Measurements from ENCODE around the gene S100A2.
A peak's percentile ranks its signal among the peaks of the same experiment; 100 is the strongest.
"Not testable (repeated sequence)": the region's sequence is repeated elsewhere in the genome, so short reads cannot be mapped to it uniquely, and the experiment has no call there.

The S100A2 gene

DNA sequence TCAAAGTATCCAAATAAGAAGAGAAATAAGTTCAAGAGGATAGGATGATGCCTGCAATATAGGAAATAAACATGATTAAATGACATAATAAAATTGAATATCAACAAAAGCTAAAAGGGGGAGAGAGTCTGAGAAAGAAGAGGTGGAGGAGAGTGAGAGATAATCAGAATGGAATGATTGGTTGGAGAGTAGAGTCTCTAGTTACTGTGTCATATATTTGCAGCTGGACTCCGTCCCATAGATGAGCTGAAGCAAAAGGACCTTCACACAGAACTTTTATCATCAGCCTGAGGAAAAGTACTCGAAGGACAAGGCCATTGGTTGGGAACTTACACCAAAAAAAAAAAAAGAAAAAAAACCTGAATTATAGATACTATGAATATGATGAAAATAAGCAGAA lies 22.8 kb upstream of the S100A2 start:
- no peak for DNase-seq (ENCODE audit: low read depth)

DNA sequence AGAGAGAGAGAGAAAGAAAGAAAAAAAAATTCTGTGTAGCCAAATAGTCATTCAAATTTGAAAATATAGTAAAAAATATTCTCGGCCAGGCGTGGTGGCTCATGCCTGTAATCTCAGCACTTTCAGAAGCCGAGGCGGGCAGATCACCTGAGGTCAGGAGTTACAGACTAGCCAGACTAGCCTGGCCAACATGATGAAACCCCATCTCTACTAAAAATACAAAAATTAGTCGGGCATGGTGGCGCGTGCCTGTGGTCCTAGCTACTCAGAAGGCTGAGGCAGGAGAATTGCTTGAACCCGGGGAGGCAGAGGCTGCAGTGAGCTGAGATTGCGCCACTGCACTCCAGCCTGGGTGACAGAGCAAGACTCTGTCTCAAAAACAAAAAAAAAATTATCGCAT lies 22.4 kb upstream of the S100A2 start:
- not testable (repeated sequence) for DNase-seq (ENCODE audit: low read depth)

DNA sequence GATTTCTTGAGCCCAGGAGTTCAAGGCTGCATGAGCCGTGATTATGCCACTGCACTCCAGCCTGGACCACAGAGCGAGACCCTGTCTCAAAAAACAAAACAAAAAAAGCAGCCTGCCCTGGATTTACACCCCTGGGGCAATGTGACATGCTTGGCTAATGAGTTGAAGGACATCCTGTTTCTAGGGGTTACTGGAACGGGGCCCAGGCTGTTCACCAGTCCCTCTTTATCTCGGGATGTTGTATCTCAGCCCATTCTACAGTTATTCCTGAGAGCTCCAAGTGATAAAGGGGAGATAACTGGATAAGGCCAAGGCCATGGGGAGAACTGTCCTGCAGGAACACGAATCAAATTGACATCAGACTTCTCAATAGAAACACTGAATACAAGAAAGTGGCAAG lies 21.7 kb upstream of the S100A2 start:
- DNase-seq (ENCODE audit: low read depth) = no peak

GRCh38 chr1:153586347-153586746 lies 20.7 kb upstream of the S100A2 start:
- no peak for DNase-seq (ENCODE audit: low read depth)

- no peak for DNase-seq (ENCODE audit: low read depth)
Observed at GRCh38 chr1:153585006-153585405, 19.4 kb upstream of the S100A2 start.

- no peak for DNase-seq (ENCODE audit: low read depth)
Observed at GRCh38 chr1:153583976-153584375, 18.3 kb upstream of the S100A2 start.

GRCh38 chr1:153583514-153583913 lies 17.9 kb upstream of the S100A2 start:
- not testable (repeated sequence) for DNase-seq (ENCODE audit: low read depth)

- not testable (repeated sequence) for DNase-seq (ENCODE audit: low read depth)
Observed at GRCh38 chr1:153582836-153583235, 17.2 kb upstream of the S100A2 start.

DNA sequence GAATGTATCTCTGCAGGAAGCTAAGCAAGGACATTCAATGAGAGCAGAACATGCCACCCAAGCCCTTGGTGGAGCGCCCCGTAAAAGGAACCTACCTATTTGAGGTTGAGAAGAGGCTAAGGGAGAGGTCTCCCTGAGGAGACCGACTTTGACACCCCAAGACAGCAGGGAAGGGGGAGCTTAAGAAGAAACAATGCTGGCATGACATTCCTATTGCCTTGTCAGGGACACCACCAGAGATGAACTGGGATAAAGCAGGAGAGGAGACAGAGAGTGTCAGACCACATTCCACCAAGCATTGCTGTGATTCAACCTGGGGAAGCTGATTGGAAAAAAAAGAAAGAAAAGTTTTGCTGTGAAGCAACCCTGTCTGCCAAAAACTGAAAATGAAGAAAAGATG lies 13.3 kb upstream of the S100A2 start:
- DNase-seq (ENCODE audit: low read depth) = no peak

DNA sequence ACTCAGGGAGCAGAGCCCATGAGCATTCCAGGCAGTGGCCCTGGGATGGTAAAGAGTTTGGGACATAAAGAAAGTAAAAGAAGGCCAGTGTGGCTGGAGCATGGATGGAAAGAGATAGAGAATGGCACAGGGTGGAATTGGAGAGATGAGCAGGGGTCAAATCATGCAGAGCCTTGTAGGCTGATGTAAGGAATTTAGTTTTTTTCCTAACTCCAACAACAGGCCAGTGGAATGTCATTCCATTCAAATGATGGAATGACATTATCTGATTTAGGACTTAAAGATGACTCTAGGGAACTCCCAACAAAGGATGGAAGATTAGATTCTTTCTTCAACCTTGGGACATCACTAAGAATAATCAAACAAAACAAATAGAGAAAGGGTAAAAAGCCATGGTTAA lies 12.8 kb upstream of the S100A2 start:
- no peak for DNase-seq (ENCODE audit: low read depth)

GRCh38 chr1:153577624-153578051 lies 12.0 kb upstream of the S100A2 start:
- no peak for DNase-seq (ENCODE audit: low read depth)

DNA sequence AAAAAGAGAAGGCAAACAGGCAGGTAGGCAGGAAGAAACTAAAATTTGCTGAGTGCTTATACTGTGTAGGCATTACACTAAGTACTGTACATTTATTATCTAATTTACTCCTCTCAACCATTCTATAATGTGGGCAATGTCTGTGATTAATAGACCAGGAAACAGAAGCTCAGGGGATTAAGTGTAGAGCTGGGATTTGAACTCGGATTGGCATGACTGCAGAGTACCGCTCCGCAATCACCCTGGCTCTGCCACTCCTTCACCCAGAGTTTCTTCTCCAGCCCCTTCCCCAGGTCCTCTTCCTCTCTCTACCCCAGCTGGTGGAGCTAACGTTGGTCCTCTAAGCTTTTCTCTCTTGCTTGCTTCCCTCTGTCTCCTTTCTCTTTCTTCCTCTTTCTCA lies 11.5 kb upstream of the S100A2 start:
- no peak for DNase-seq (ENCODE audit: low read depth)

DNA sequence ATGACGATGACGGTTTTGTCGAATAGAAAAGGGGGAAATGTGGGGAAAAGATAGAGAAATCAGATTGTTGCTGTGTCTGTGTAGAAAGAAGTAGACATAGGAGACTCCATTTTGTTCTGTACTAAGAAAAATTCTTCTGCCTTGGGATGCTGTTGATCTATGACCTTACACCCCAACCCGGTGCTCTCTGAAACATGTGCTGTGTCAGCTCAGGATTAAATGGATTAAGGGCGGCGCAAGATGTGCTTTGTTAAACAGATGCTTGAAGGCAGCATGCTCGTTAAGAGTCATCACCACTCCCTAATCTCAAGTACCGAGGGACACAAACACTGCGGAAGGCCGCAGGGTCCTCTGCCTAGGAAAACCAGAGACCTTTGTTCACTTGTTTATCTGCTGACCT lies 9.9 kb upstream of the S100A2 start:
- not testable (repeated sequence) for DNase-seq (ENCODE audit: low read depth)

- not testable (repeated sequence) for DNase-seq (ENCODE audit: low read depth)
Observed at GRCh38 chr1:153575081-153575491, 9.4 kb upstream of the S100A2 start.

DNA sequence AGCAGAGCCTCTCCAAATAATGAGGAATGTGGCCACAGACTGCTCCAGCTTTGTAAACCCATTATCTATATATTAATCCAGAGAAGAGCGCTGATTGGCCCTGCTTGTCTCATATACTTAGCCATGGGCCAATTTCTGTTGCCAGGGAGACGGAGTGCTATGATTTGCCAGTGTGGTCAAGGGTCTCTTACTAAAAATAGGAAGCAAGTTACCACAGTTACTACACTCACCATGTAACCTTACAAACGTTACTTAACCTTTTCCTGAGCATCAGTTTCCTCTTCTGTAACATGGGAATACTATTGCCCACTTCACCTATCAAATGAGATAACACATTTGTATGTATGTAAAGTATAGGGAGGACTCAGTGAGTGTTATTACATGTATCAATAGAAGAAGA lies 7.7 kb upstream of the S100A2 start:
- DNase-seq (ENCODE audit: low read depth) = no peak

DNA sequence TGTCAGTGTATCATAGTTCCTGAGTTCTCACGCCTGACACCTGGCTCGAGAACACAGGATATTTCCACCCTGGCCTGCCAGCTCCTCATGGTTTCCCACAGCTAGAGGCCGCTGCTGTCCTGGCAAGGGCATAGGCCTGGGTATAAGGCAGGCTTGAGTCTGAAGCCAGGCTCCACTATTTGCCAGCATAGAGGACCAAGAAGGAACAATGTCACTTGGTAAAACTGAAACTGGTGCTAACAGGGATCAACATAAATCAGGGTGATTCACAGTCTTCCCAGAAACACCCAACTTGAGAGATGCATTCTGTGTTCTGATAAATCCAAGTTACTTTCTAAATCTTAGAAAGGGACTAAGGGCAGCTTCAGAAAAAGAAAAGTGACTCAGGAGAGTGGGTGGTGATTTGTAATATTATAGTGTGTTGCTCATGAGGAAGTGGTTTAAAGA lies 6.9 kb upstream of the S100A2 start:
- DNase-seq (ENCODE audit: low read depth) = no peak

DNA sequence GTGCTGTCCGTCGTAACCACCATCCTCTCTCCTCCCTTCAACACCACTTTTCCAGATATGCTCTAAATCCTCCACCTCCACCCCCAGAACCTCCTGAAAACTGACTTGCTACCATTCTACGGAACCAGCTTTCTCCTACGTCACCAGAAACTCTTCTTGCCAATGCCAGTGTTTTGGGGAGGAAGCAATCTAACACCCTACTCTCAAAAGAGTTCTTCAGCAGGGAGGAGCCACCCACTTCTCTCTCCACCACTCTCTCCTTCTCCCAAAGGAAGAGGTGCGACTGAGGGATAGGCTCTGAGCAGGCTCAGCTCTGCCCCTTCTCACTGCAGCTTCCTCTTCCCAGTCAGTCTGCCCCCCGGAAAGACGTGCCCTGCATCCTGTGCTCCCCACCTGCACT lies 6.1 kb upstream of the S100A2 start:
- DNase-seq (ENCODE audit: low read depth) = no peak

- DNase-seq (ENCODE audit: low read depth) = no peak
Observed at GRCh38 chr1:153570874-153571273, 5.2 kb upstream of the S100A2 start.

DNA sequence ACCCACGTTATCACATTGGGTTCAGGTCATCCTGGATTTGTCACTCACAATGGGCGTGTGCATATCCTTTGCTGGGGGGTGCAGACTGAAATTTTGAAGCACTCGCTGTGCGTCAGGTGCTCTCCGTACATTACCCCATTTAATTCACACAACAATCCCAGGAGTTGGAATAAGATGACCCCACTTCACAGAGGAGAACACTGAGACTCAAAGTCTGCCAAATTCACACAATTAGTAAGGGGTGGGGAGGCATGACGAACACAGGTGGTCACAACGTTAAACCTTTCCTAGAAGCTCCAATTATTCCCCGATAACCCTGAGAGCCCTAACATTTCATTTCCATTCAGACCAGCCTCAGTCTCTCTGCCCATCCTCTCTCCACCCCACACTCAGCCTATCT lies 3.8 kb upstream of the S100A2 start:
- no peak for DNase-seq (ENCODE audit: low read depth)

DNA sequence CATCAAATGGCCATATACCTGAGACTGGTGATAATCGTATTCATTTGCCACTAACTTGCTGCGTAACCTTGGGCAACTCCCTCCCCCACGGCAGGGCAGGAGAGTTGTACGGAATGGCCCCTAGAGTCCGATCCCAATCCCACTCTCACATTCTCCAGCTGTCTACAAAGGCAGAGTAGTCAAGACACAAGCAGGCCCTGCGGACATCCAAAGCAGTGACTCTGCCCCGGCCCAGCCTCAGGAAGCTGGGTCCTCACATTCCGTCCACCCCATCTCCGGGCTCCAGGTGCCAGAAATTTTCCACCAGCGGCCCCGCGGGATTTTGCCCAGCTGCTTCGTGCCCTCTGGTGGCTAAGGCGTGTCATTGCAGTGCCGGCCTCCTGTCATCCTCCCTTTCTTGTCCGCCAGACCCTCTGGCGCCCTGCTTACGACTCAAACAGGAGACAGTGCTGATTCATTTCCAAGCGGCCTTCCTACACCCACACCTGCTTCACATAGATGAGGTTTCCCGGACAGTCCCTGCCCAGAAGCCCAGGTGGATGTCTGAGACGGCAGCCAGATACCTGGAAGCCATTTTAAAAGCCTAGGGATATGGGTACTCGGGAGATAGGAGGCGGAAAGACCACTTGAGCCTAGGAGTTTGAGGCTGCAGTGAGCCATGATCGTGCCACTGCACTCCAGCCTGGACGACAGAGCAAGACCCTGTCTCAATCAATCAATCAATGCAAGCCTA lies 2.9 kb upstream of the S100A2 start:
- peak; percentile 66 for DNase-seq (ENCODE audit: low read depth)

DNA sequence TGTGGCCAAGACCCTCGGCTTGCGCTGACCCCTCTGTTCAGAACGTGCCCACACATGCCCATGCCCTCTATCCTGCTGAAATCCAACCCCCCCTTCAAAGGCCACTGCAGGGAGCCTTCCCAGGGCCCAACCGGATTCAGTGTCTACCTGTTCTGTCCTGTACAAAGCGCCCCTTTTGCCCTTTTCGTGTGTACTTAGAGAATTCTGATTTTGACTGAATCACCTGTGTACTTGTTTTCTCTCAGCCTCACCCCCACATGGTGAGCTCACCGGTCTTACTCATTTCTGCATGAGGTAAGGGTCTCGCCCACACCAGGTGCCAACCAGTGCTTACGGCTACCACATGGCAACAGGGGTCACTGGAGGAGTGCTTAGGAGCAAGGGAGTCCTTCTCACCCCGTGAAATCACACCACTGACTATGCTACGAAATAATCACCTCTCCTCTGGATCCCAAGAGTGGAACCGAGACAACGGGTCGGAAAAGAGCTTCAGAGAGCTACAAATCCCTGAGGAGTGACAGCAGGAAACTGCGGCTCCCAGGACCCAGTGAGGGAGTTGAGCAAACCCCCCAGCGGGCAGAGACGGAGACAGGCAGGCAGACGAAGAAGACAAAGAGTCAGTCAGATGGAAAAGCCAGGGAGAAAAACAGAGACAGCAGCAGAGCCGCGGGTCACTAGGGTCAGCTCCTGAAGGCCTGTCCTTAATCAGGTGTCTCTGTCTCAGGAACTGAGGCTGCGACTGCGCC lies 2.1 kb upstream of the S100A2 start:
- no peak for DNase-seq (ENCODE audit: low read depth)

DNA sequence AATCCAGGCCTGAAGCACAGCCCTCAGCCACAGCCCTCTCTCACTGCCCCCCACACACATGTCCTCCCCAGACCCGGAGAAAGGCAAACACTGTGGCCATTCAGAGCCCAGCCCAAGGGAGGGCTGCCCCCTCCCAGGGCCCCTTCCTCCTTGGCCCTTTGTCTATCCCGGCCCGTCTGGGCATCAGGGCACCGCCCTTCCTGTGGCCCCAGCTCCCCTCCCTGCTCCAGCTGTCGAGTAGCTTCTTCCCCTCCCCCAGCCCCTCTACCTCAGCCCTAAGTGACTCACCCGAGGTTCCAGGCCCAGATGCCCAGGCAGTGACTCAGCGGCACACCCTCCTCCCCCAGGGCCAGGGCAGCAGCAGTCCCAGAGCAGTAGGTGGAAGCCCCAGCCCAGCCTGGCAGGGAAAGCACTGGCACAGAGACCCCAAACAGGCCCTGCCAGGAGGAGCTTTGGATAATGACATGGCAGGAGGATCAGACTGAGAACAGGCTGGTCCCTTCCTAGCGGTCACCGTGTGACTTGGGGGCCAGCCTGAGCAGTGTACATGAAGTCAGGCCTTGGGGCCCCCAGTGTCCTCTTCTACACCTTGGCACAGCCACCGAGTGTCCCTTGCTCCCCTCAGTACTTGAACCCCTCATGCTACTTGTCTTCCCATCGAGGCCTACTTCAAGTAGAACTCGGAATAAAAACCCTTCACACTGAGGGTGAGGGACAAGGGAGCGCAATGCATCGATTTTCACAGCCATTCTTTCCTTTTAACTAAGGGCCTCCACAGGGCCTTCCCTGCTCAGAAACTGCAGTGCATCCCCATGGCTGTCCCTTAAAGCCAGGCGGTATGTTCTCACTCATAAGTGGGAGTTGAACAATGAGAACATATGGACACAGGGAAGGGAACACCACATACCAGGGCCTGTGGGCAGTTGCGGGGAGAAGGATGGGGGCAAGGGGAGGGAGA lies 1.0 kb upstream of the S100A2 start:
- DNase-seq (ENCODE audit: low read depth) = peak; percentile 51
